GM23248 (cell line): ENCODE data around the gene CSF1R.

ENCODE experiments used
- EZH2 ChIP-seq: fragments of 200-600 bp; sonication (generic); IDR thresholded peaks from 2 replicates; pipeline ENCODE4 v1.6.1; 2018; ENCODE audit warnings: antibody characterized with exemption, mild to moderate bottlenecking; ENCODE audit not compliant: insufficient read depth, poor library complexity, severe bottlenecking
- EZH2phosphoT487 ChIP-seq: fragments of 200-600 bp; sonication (generic); IDR thresholded peaks from 2 replicates; pipeline ENCODE4 v1.6.1; 2018; ENCODE audit warnings: antibody characterized with exemption, moderate library complexity, mild to moderate bottlenecking, low read depth; ENCODE audit not compliant: insufficient read depth

DNA sequence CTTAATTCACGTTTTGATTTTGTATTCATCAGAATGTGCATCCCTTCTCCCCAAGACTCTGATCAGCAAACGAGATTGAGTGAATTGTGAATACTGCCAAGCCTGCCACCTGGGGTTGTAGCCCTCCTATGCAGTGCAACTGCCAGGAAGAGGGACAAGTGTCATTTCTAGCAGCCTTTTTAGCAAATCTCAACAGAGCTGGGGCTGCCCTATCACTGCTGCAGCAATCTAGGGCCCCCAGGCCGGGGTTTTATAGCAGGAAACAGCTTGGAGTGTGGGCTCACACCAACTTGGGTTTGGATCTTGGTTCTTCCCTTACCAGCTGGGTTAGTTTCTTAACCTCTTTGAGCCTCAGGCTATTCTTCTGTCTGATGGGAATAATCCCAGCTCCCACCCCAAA is 4.0 kb downstream of the CSF1R start:
- TF ChIP-seq EZH2 (no peak), EZH2phosphoT487 (no peak)
